HG02588 (cell line): ENCODE results near the gene ZNF329.
A peak's percentile ranks its signal among the peaks of the same experiment; 100 is the strongest.

Source experiments
- ATAC-seq: cut with Tn5 transposase; IDR thresholded peaks from one replicate; pipeline ENCODE4 v1.9.1; 2021; ENCODE audit warnings: mild to moderate bottlenecking, moderate library complexity; ENCODE audit not compliant: unreplicated experiment

ZNF329 gene

GRCh38 chr19:58123354-58123753, 27.2 kb downstream of the ZNF329 start:
- no peak for ATAC-seq

- no peak for ATAC-seq
Measured at GRCh38 chr19:58118979-58119733, 31.4 kb downstream of the ZNF329 start.

- ATAC-seq: no peak
Measured at GRCh38 chr19:58117841-58118575, 32.6 kb downstream of the ZNF329 start.

- no peak for ATAC-seq
Measured at GRCh38 chr19:58108546-58108817, 42.1 kb downstream of the ZNF329 start.

GRCh38 chr19:58107778-58108545, 42.6 kb downstream of the ZNF329 start:
- no peak for ATAC-seq

- ATAC-seq: no peak
Measured at GRCh38 chr19:58098682-58098998, 51.9 kb downstream of the ZNF329 start.

- ATAC-seq: peak; percentile 80
Measured at GRCh38 chr19:58097781-58098681, 52.6 kb downstream of the ZNF329 start, which contains the start of gene ZSCAN18. Gene ZSCAN18 (minus strand): TSS chr19:58098231. CDS start chr19:58090267, 7,964 bp downstream.

GRCh38 chr19:58097349-58097748, 53.2 kb downstream of the ZNF329 start:
- ATAC-seq: no peak

- no peak for ATAC-seq
Measured at GRCh38 chr19:58096884-58097283, 53.7 kb downstream of the ZNF329 start.

- no peak for ATAC-seq
Measured at GRCh38 chr19:58095328-58095727, 55.3 kb downstream of the ZNF329 start.

GRCh38 chr19:58093071-58093470, 57.5 kb downstream of the ZNF329 start:
- no peak for ATAC-seq

- no peak for ATAC-seq
Measured at GRCh38 chr19:58091251-58091995, 59.2 kb downstream of the ZNF329 start.

- no peak for ATAC-seq
Measured at GRCh38 chr19:58089846-58090245, 60.7 kb downstream of the ZNF329 start.

GRCh38 chr19:58088521-58089052, 62.0 kb downstream of the ZNF329 start:
- no peak for ATAC-seq

- ATAC-seq: no peak
Measured at GRCh38 chr19:58086825-58087710, 63.5 kb downstream of the ZNF329 start.

- no peak for ATAC-seq
Measured at GRCh38 chr19:58085348-58085875, 65.2 kb downstream of the ZNF329 start.

GRCh38 chr19:58084596-58085347, 65.8 kb downstream of the ZNF329 start:
- ATAC-seq: no peak

- no peak for ATAC-seq
Measured at GRCh38 chr19:58083021-58083420, 67.6 kb downstream of the ZNF329 start.
